Keratinocyte (primary cell): Measurements from ENCODE around the gene SMAD3. TPM values are rescaled to one million over a fixed set of nuclear protein-coding genes. Genes with fewer than 3 reads are reported as not detected.

Source experiments
- DNase-seq: peaks from one replicate; pipeline ENCODE4 v3.0.0-alpha.2; 2011; ENCODE audit warnings: low read depth, missing footprints, low spot score
- FAIRE-seq: peaks from 2 replicates; lab custom pipeline; 2011; peaks lifted over from hg19 to GRCh38; lab: Jason Lieb, UNC
- H2AFZ ChIP-seq: 2 replicates; pipeline ENCODE4 v1.6.0; 2012; ENCODE audit warnings: low read length, control low read depth, inconsistent platforms; ENCODE audit not compliant: control insufficient read depth
- H3K27ac ChIP-seq: 2 replicates; pipeline ENCODE4 v1.5.1; 2011; ENCODE audit warnings: low read length; ENCODE audit not compliant: control insufficient read depth, insufficient read depth
- H3K27me3 ChIP-seq: 3 replicates; pipeline ENCODE4 v1.6.0; 2011; ENCODE audit warnings: low read length; ENCODE audit not compliant: control insufficient read depth, insufficient read depth; ENCODE audit errors: extremely low read depth
- H3K36me3 ChIP-seq, 2 experiments: 2 replicates in 1 of 2; 3 replicates in 1 of 2; pipeline ENCODE4 v1.5.1; 2011; ENCODE audit warnings: low read length in 2 of 2, mild to moderate bottlenecking in 1 of 2; ENCODE audit not compliant: control insufficient read depth in 2 of 2, insufficient read depth in 2 of 2; ENCODE audit errors: extremely low read depth in 1 of 2
- H3K4me1 ChIP-seq: 3 replicates; pipeline ENCODE4 v1.5.1; 2011; ENCODE audit warnings: low read length; ENCODE audit not compliant: control insufficient read depth, insufficient read depth; ENCODE audit errors: extremely low read depth
- H3K4me2 ChIP-seq: 3 replicates; pipeline ENCODE4 v1.6.0; 2011; ENCODE audit warnings: low read depth, low read length; ENCODE audit not compliant: control insufficient read depth, insufficient read depth; ENCODE audit errors: extremely low read depth
- H3K4me3 ChIP-seq, 3 experiments: fragments of 200-600 bp in 1 of 3; sonication (generic) in 1 of 3; 2 replicates in 2 of 3; 3 replicates in 1 of 3; pipeline ENCODE4 v1.5.1; 2011 to 2016; ENCODE audit warnings: low read length in 3 of 3, mild to moderate bottlenecking in 3 of 3, control low read depth in 2 of 3, inconsistent platforms in 1 of 3, low read depth in 1 of 3, mixed read lengths in 1 of 3, mixed run types in 1 of 3, moderate library complexity in 1 of 3; ENCODE audit not compliant: control insufficient read depth in 2 of 3, insufficient read depth in 2 of 3; ENCODE audit errors: extremely low read depth in 1 of 3
- H3K79me2 ChIP-seq: 2 replicates; pipeline ENCODE4 v1.6.0; 2012; ENCODE audit warnings: low read length; ENCODE audit not compliant: control insufficient read depth, insufficient read depth
- H3K9ac ChIP-seq: 3 replicates; pipeline ENCODE4 v1.6.0; 2011; ENCODE audit warnings: low read length; ENCODE audit not compliant: control insufficient read depth, insufficient read depth; ENCODE audit errors: extremely low read depth
- H3K9me1 ChIP-seq: 3 replicates; pipeline ENCODE4 v1.6.0; 2011; ENCODE audit warnings: low read length; ENCODE audit not compliant: control insufficient read depth, insufficient read depth; ENCODE audit errors: extremely low read depth
- H3K9me3 ChIP-seq: 2 replicates; pipeline ENCODE4 v1.5.1; 2012; ENCODE audit warnings: low read depth, low read length; ENCODE audit not compliant: control insufficient read depth
- H4K20me1 ChIP-seq: 3 replicates; pipeline ENCODE4 v1.6.0; 2011; ENCODE audit warnings: low read length; ENCODE audit not compliant: control insufficient read depth, insufficient read depth; ENCODE audit errors: extremely low read depth
- EZH2 ChIP-seq: IDR thresholded peaks from one replicate; pipeline ENCODE4 v1.6.1; 2012; ENCODE audit warnings: inconsistent platforms, mild to moderate bottlenecking, low read length, moderate library complexity
- dilution Hi-C: fragments of 300-500 bp; cut with MboI; formaldehyde crosslinking; loops from one replicate; pipeline ENCODE4 v1.7.0; 2020; ENCODE audit warnings: low sequenced_read_pairs; ENCODE audit not compliant: extremely low pct_ligation_motif_present
- polyA plus RNA-seq, 5 experiments: library from polyadenylated mRNA; depleted of rRNA in 3 of 5; stranded (reverse) in 3 of 5; stranded (forward) in 1 of 5; unstranded in 1 of 5; fragments of >200 nt; gene quantifications; 1 replicate in 1 of 5; 2 replicates in 3 of 5; 3 replicates in 1 of 5; pipeline versions ENCODE4 v1.2.1 to v1.2.3, GENCODE V29; 2011 to 2012; ENCODE audit warnings: missing spikeins in 2 of 5, low read depth in 1 of 5, low replicate concordance in 1 of 5
- TF ChIP-seq, protein P1 (sequence below), 3 experiments: IDR thresholded peaks in 1 of 3; conservative IDR thresholded peaks in 1 of 3; optimal IDR thresholded peaks in 1 of 3; 2 replicates in 2 of 3; 3 replicates in 1 of 3; pipeline versions ENCODE3 to v1.5.1; 2011; ENCODE audit warnings: low read length in 3 of 3, mild to moderate bottlenecking in 3 of 3, moderate library complexity in 2 of 3, control low read depth in 1 of 3, inconsistent platforms in 1 of 3; ENCODE audit not compliant: insufficient read depth in 2 of 3; ENCODE audit errors: extremely low read depth in 1 of 3

SMAD3 gene
- polyA plus RNA-seq, 1 donor (not counting 4 experiments of a cell fraction or from before 2014, with no cell fraction given) = 33.7 TPM

DNA sequence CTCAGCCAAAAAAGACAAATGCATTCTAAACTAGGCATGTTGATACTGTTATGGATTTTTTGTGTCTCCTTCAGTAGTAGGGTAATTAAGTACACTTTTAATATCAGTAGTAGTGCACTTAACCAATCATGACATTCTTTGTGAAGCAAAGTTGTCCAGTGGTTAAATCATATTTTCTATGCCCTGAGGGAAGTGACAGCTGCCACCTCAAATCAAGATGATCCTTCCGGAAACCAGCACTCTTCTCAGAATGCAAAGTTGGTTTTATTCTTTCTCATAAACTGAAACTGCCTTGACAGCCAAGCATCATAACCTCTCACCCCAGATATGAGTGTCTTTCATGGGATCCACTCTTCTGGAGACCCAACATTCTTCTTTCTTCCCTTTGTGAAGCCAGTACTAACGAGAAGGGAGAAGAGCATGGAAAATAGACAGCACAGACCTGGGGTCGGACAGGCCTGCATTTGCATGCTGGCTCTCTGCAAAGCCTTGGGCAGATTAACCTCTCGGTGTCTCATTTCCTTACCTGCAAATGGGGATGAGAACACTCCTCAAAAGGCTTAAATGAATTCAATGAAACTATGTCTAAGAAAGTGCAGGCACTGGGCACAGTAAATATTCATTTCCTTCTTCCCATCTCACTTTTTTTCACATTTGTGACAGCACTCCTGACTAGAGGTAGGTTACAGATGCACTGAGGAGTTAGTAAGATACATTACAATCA lies 175.9 kb downstream of the SMAD3 start:
- Histone ChIP-seq H4K20me1 (peaks cover 2% of the 10 kb centered on the region), H3K79me2 (peaks cover 84% of the 10 kb centered on the region), H3K27me3 (no peaks in the 10 kb centered on the region), H3K27ac (peak overlapping the region; percentile 71), H3K4me2 (peak overlapping the region; percentile 30), H3K9ac (no peak overlapping the region), H3K4me1 (peaks cover 41% of the 10 kb centered on the region), H3K4me3 (peak overlapping the region in 1 of 3 experiments; percentile 4), H3K9me3 (no peaks in the 10 kb centered on the region), H3K36me3 (peaks cover under 1 to 4% of the 10 kb centered on the region in 2 experiments), H3K9me1 (no peaks in the 10 kb centered on the region), H2AFZ (no peak overlapping the region)
- dilution Hi-C loops = no loop called here
- TF ChIP-seq EZH2 = no peak
- TF ChIP-seq, protein P1, sequence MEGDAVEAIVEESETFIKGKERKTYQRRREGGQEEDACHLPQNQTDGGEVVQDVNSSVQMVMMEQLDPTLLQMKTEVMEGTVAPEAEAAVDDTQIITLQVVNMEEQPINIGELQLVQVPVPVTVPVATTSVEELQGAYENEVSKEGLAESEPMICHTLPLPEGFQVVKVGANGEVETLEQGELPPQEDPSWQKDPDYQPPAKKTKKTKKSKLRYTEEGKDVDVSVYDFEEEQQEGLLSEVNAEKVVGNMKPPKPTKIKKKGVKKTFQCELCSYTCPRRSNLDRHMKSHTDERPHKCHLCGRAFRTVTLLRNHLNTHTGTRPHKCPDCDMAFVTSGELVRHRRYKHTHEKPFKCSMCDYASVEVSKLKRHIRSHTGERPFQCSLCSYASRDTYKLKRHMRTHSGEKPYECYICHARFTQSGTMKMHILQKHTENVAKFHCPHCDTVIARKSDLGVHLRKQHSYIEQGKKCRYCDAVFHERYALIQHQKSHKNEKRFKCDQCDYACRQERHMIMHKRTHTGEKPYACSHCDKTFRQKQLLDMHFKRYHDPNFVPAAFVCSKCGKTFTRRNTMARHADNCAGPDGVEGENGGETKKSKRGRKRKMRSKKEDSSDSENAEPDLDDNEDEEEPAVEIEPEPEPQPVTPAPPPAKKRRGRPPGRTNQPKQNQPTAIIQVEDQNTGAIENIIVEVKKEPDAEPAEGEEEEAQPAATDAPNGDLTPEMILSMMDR (optimal IDR thresholded peaks at IDR 0.05 in 1 of 3, IDR thresholded peaks at IDR 0.05 in 1 of 3, conservative IDR thresholded peaks at IDR 0.05 in 1 of 3; ENCODE audit: extremely low read depth in 1 of 3, insufficient read depth in 2 of 3, low read length in 3 of 3) = no peak
- FAIRE-seq (no peak), DNase-seq (no peak)

DNA sequence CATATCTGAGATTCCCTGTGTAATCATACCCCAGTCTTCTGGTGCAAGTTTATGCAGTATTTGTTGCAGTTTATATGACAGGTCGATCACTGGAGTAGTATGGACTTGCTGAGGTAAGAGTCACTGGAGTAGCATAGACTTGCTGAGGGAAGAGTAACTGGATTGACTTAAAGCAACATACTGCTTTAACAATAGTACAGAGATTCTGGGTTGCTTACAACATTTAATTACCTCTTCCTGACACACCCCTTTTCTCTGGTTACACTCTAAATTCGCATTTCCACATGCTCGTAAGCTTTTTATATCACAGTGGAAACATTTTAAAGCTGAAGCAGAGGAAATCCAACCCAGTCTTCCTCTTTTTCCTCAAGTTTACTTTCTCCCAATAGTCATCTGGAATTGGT lies 177.3 kb downstream of the SMAD3 start:
- peaks cover 2% of the 10 kb centered on the region for H3K9me3 ChIP-seq
- dilution Hi-C loops = no loop called here
- no peak overlapping the region for H2AFZ ChIP-seq
- peak overlapping the region; percentile 46 for H3K4me2 ChIP-seq
- H4K20me1 ChIP-seq = peaks cover 2% of the 10 kb centered on the region
- peak overlapping the region; percentile 40 for H3K27ac ChIP-seq
- H3K4me1 ChIP-seq = peaks cover 41% of the 10 kb centered on the region
- H3K4me3 ChIP-seq = no peak overlapping the region
- TF ChIP-seq, protein P1 (optimal IDR thresholded peaks at IDR 0.05 in 1 of 3, IDR thresholded peaks at IDR 0.05 in 1 of 3, conservative IDR thresholded peaks at IDR 0.05 in 1 of 3; ENCODE audit: extremely low read depth in 1 of 3, insufficient read depth in 2 of 3, low read length in 3 of 3) = no peak
- no peak for TF ChIP-seq EZH2
- no peaks in the 10 kb centered on the region for H3K9me1 ChIP-seq
- peaks cover 2 to 4% of the 10 kb centered on the region in 2 experiments for H3K36me3 ChIP-seq
- DNase-seq (no peak), FAIRE-seq (peak; percentile 75)
- peaks cover 89% of the 10 kb centered on the region for H3K79me2 ChIP-seq
- H3K9ac ChIP-seq = no peak overlapping the region
- no peaks in the 10 kb centered on the region for H3K27me3 ChIP-seq

Other genes with a start within 250 kb of the SMAD3 start
- gene AAGAB, start 189.1 kb downstream of the SMAD3 start, polyA plus RNA-seq = 59.5 to 82.7 TPM (median 62.0 TPM) in 3 replicates
- 2.2 to 3.0 TPM (median 2.6 TPM) in 3 replicates for gene IQCH, start 189.2 kb downstream of the SMAD3 start, polyA plus RNA-seq